Heart left ventricle (tissue), 16 donors: ENCODE measurements around the gene CWC27. TPM values are rescaled to one million over a fixed set of nuclear protein-coding genes. Genes with fewer than 3 reads are reported as not detected.

Experiments
- ATAC-seq, 4 donors: fragments of 200-7000 bp; cut with Tn5 transposase; one replicate each; pipeline ENCODE4 v1.9.1; 2020 to 2022; ENCODE audit warnings: moderate library complexity in 4 of 4, mild to moderate bottlenecking in 3 of 4, moderate number of reproducible peaks in 1 of 4
- DNase-seq, 5 donors: peaks; one replicate each; pipeline ENCODE4 v3.0.0-alpha.2; 2020
- H3K27ac ChIP-seq, 12 donors: fragments of 200-600 bp; sonication (generic) in 4 of 12; one replicate each; pipeline versions ENCODE4 v1.5.0 to v1.8.0; 2016 to 2022; ENCODE audit warnings: mild to moderate bottlenecking in 2 of 12
- H3K27me3 ChIP-seq, 9 donors: fragments of 200-600 bp; sonication (generic) in 2 of 9; one replicate each; pipeline versions ENCODE4 v1.5.1 to v1.8.0; 2016 to 2022; ENCODE audit warnings: mild to moderate bottlenecking in 3 of 9
- H3K36me3 ChIP-seq, 9 donors: fragments of 200-600 bp; sonication (generic) in 2 of 9; one replicate each; pipeline versions ENCODE4 v1.5.0 to v1.8.0; 2018 to 2022; ENCODE audit warnings: mild to moderate bottlenecking in 2 of 9
- H3K4me1 ChIP-seq, 12 donors: fragments of 200-600 bp; sonication (generic) in 4 of 12; one replicate each; pipeline versions ENCODE4 v1.5.0 to v1.8.0; 2016 to 2022; ENCODE audit warnings: mild to moderate bottlenecking in 3 of 12
- H3K4me3 ChIP-seq, 12 donors: fragments of 200-600 bp; sonication (generic) in 4 of 12; one replicate each; pipeline versions ENCODE4 v1.5.0 to v1.8.0; 2017 to 2022; ENCODE audit warnings: mild to moderate bottlenecking in 9 of 12, moderate library complexity in 4 of 12
- H3K9me3 ChIP-seq, 12 donors: fragments of 200-600 bp; sonication (generic) in 4 of 12; one replicate each; pipeline versions ENCODE4 v1.5.0 to v1.8.0; 2016 to 2022; ENCODE audit warnings: mild to moderate bottlenecking in 1 of 12
- CTCF ChIP-seq, 12 donors: fragments of 200-600 bp; sonication (generic) in 4 of 12; IDR thresholded peaks; one replicate each; pipeline versions ENCODE4 v1.5.0 to v1.8.0; 2018 to 2022; ENCODE audit warnings: antibody characterized with exemption in 12 of 12, mild to moderate bottlenecking in 5 of 12
- POLR2A ChIP-seq, 2 donors: fragments of 450-650 bp; IDR thresholded peaks; one replicate each; pipeline ENCODE4 v1.6.1; 2017; ENCODE audit warnings: antibody characterized with exemption in 2 of 2, mild to moderate bottlenecking in 2 of 2, moderate library complexity in 2 of 2
- WGBS, 4 donors: extraction: QIAGEN DNeasy Blood & Tissue Kit in 2 of 4; methylation state at CpG; one replicate each; pipeline versions ENCODE4 v1.1.5 to v1.1.7; 2013 to 2018; 5-methylcytosine and 5-hydroxymethylcytosine counted together
- intact Hi-C, 10 donors: fragments of 100-400 bp; cut with DNase I; formaldehyde crosslinking; loops; one replicate each; pipeline versions ENCODE4 v1.11.1 to v1.14.2; 2022
- polyA plus RNA-seq, 2 donors: library from polyadenylated mRNA; stranded (reverse); fragments of 200-250 nt; gene quantifications; one replicate each; pipeline ENCODE4 v1.2.3, GENCODE V29; 2013
- total RNA-seq, 9 donors: library from RNA; depleted of rRNA in 2 of 9; stranded (reverse); fragments of >200 nt in 2 of 9; fragmentation: NEBNext Ultra II Directional in 3 of 9; extraction: Animal tissue kit (Norgen Biotek cat#: 25700) in 3 of 9; gene quantifications; one replicate each; pipeline versions ENCODE4 v1.1.0 to v1.2.4, GENCODE V29; 2016 to 2023
- donor health status: ischemic (EF 13 %, LVEDD 7.1; RV severe dilation, severe dysfunction).
- donor health status: healthy with polysubstance abuse.
- donor health status: DM: no; HTN: yes; CAD: no.
- donor health status: DM: no; HTN: no; CAD: no.
- donor health status: ischemic (EF 25% LVEDD 6.9; RV normal size, moderate dysfunction).
- donor health status: ischemic (EF 25% LVEDD 5.7; RV mildly dilated, moderate dysfunction).
- donor health status: healthy.
- donor health status: DM: yes; HTN: yes; CAD: no.
- donor health status: ischemic (EF 35%, LVEDD 5.7; RV mildly dilated, moderate dysfunction).
- donor health status: nonischemic (EF 11% LVEDD 7.7; RV severe dilation, severe dysfunction).
- donor health status: DM: yes; HTN: yes; CAD: no.
- donor health status: PGD.
- donor health status: ischemic (EF 29% LVEDD 5.4; RV normal size, mild dysfunction).
- donor health status: nonischemic (EF 23%, LVEDD 6.1; RV moderate dilation, normal function).

CWC27 gene
- total and polyA plus RNA-seq, 11 donors = 10.7 to 33.3 (median 23.5) TPM

GRCh38 chr5:65050826-65051498 lies 282.2 kb downstream of the CWC27 start:
- no peaks in the 10 kb centered on the region for H3K27me3 ChIP-seq
- H3K4me1 ChIP-seq = peaks cover 0 to 16% (median 0%) of the 10 kb centered on the region in 12 donors
- DNase-seq (peak in 1 of 5 donors; percentile 29), ATAC-seq (peak in 2 of 4 donors; percentile 45 to 74)
- intact Hi-C loops = no loop called here
- H3K4me3 ChIP-seq = no peak overlapping the region
- peak overlapping the region in 1 of 12 donors; percentile 5 for H3K27ac ChIP-seq
- no peak for TF ChIP-seq POLR2A (IDR thresholded peaks at IDR 0.05)
- no peak for TF ChIP-seq CTCF (IDR thresholded peaks at IDR 0.05)
- no peaks in the 10 kb centered on the region for H3K36me3 ChIP-seq
- H3K9me3 ChIP-seq = peaks cover 0 to 8% (median 0%) of the 10 kb centered on the region in 12 donors
- WGBS, 4 donors = 48 to 65% (median 54%) methylated on average over 5 of the region's 5 CpGs

DNA sequence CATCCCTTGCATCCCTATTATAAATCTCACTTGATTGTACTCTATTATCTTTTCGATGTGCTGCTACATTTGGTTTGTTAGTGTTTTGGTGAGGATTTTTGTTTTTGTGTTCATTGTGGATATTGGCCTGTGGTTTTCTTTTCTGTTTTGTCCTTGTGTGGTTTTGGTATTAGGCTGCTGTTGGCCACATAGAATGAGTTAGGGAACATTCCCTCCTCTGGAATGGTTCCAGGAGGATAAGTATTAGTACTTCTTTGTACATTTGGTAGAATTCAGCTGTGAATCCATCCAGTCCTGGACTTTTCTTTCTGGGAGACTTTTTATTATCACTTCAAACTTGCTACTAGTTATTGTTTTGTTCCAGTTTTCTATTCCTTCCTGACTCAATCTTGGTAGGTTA lies 287.2 kb downstream of the CWC27 start:
- Histone ChIP-seq H3K27me3 (no peaks in the 10 kb centered on the region), H3K9me3 (peaks cover 0 to 8% (median 0%) of the 10 kb centered on the region in 12 donors), H3K27ac (no peak overlapping the region), H3K4me1 (peaks cover 0 to 6% (median 0%) of the 10 kb centered on the region in 12 donors), H3K4me3 (no peak overlapping the region), H3K36me3 (no peaks in the 10 kb centered on the region)
- TF ChIP-seq POLR2A (IDR thresholded peaks at IDR 0.05) (no peak), CTCF (IDR thresholded peaks at IDR 0.05) (no peak)
- 91 to 99% (median 94%) methylated on average over 1 of the region's 1 CpG for WGBS, 4 donors
- DNase-seq = no peak
- no peak for ATAC-seq
- intact Hi-C loops = no loop called here

- DNase-seq (no peak), ATAC-seq (no peak)
- Histone ChIP-seq H3K4me1 (peaks cover 0 to 19% (median 14%) of the 10 kb centered on the region in 12 donors), H3K27me3 (no peaks in the 10 kb centered on the region), H3K27ac (no peak overlapping the region), H3K9me3 (peaks cover 0 to 6% (median 0%) of the 10 kb centered on the region in 12 donors), H3K36me3 (no peaks in the 10 kb centered on the region), H3K4me3 (no peak overlapping the region)
- intact Hi-C loops = loop anchor here in 1 of 10 donors (10.0 kb wide), 1 partner anchor 95 kb away; no protein-coding TSS in a partner anchor
- 82 to 93% (median 87%) methylated on average over 6 of the region's 6 CpGs for WGBS, 4 donors
- TF ChIP-seq CTCF (IDR thresholded peaks at IDR 0.05) (no peak), POLR2A (IDR thresholded peaks at IDR 0.05) (no peak)
Measured at GRCh38 chr5:65059681-65060598, 291.2 kb downstream of the CWC27 start.
